ENCODE results near the gene DNMBP.
"Not testable (repeated sequence)": the region's sequence is repeated elsewhere in the genome, so short reads cannot be mapped to it uniquely, and the experiment has no call there.

DNMBP gene

GRCh38 chr10:99905971-99906370, 103.8 kb downstream of the DNMBP start:
- no peak for DNase-seq

- no peak for DNase-seq
Observed at GRCh38 chr10:99895867-99896266, 113.9 kb downstream of the DNMBP start.

- DNase-seq = not testable (repeated sequence)
Observed at GRCh38 chr10:99895066-99895465, 114.7 kb downstream of the DNMBP start.

GRCh38 chr10:99894613-99895012, 115.1 kb downstream of the DNMBP start:
- no peak for DNase-seq

GRCh38 chr10:99888622-99889021, 121.1 kb downstream of the DNMBP start:
- no peak for DNase-seq

- DNase-seq = no peak
Observed at GRCh38 chr10:99883523-99883922, 126.2 kb downstream of the DNMBP start.

GRCh38 chr10:99881371-99881770, 128.4 kb downstream of the DNMBP start:
- DNase-seq = no peak

GRCh38 chr10:99880080-99880835, 129.5 kb downstream of the DNMBP start:
- no peak for DNase-seq

GRCh38 chr10:99875473-99875872, 134.3 kb downstream of the DNMBP start:
- DNase-seq = no peak

GRCh38 chr10:99874341-99875085, 135.2 kb downstream of the DNMBP start:
- no peak for DNase-seq

GRCh38 chr10:99873846-99874245, 135.9 kb downstream of the DNMBP start:
- DNase-seq = no peak

GRCh38 chr10:99872367-99873162, 137.2 kb downstream of the DNMBP start:
- DNase-seq = no peak

GRCh38 chr10:99870123-99870730, 139.5 kb downstream of the DNMBP start:
- DNase-seq = no peak

- no peak for DNase-seq
Observed at GRCh38 chr10:99869581-99870122, 140.1 kb downstream of the DNMBP start.

GRCh38 chr10:99867250-99867649, 142.5 kb downstream of the DNMBP start:
- not testable (repeated sequence) for DNase-seq

- not testable (repeated sequence) for DNase-seq
Observed at GRCh38 chr10:99863535-99864240, 146.1 kb downstream of the DNMBP start.

GRCh38 chr10:99860466-99860865, 149.3 kb downstream of the DNMBP start:
- no peak for DNase-seq

GRCh38 chr10:99859585-99859984, 150.2 kb downstream of the DNMBP start:
- no peak for DNase-seq

GRCh38 chr10:99858849-99859248, 150.9 kb downstream of the DNMBP start:
- DNase-seq = no peak

GRCh38 chr10:99855479-99856071, 154.2 kb downstream of the DNMBP start:
- no peak for DNase-seq

GRCh38 chr10:99854860-99855259, 154.9 kb downstream of the DNMBP start:
- no peak for DNase-seq

GRCh38 chr10:99853655-99854054, 156.1 kb downstream of the DNMBP start:
- no peak for DNase-seq
